Esophagus squamous epithelium (tissue), 4 donors: ENCODE results near the gene TMEM269.

Experiments used
- POLR2A ChIP-seq, 4 donors: fragments of 450-650 bp; IDR thresholded peaks; one replicate each; pipeline ENCODE4 v1.6.1; 2017; ENCODE audit warnings: antibody characterized with exemption in 4 of 4, mild to moderate bottlenecking in 4 of 4, moderate library complexity in 3 of 4
- TF ChIP-seq, protein P1 (sequence below), 6 experiments: fragments of 450-650 bp in 4 of 6; fragments of 200-600 bp in 2 of 6; sonication (generic) in 2 of 6; IDR thresholded peaks; one replicate each; pipeline ENCODE4 v1.5.1; 2016 to 2019; ENCODE audit warnings: antibody characterized with exemption in 6 of 6, mild to moderate bottlenecking in 4 of 6, moderate library complexity in 4 of 6

- TF ChIP-seq, protein P1, sequence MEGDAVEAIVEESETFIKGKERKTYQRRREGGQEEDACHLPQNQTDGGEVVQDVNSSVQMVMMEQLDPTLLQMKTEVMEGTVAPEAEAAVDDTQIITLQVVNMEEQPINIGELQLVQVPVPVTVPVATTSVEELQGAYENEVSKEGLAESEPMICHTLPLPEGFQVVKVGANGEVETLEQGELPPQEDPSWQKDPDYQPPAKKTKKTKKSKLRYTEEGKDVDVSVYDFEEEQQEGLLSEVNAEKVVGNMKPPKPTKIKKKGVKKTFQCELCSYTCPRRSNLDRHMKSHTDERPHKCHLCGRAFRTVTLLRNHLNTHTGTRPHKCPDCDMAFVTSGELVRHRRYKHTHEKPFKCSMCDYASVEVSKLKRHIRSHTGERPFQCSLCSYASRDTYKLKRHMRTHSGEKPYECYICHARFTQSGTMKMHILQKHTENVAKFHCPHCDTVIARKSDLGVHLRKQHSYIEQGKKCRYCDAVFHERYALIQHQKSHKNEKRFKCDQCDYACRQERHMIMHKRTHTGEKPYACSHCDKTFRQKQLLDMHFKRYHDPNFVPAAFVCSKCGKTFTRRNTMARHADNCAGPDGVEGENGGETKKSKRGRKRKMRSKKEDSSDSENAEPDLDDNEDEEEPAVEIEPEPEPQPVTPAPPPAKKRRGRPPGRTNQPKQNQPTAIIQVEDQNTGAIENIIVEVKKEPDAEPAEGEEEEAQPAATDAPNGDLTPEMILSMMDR (IDR thresholded peaks at IDR 0.05), result no peak
- no peak for TF ChIP-seq POLR2A (IDR thresholded peaks at IDR 0.05)
Measured at GRCh38 chr1:42845866-42846256, 61.1 kb downstream of the TMEM269 start.
